DOHH2 (cell line): ENCODE data around the gene SNRPA1.

Experiments used
- EZH2phosphoT487 ChIP-seq: fragments of 200-600 bp; sonication (generic); IDR thresholded peaks from 2 replicates; pipeline ENCODE4 v1.6.1; 2017; ENCODE audit warnings: borderline replicate concordance, mild to moderate bottlenecking, antibody characterized with exemption, low read length, moderate library complexity, mixed read lengths
- TF ChIP-seq, protein P1 (sequence below): fragments of 200-600 bp; sonication (generic); IDR thresholded peaks from one replicate; pipeline ENCODE4 v1.5.1; 2014; ENCODE audit warnings: antibody characterized with exemption, mild to moderate bottlenecking, low read depth, low read length; ENCODE audit not compliant: poor library complexity, severe bottlenecking

DNA sequence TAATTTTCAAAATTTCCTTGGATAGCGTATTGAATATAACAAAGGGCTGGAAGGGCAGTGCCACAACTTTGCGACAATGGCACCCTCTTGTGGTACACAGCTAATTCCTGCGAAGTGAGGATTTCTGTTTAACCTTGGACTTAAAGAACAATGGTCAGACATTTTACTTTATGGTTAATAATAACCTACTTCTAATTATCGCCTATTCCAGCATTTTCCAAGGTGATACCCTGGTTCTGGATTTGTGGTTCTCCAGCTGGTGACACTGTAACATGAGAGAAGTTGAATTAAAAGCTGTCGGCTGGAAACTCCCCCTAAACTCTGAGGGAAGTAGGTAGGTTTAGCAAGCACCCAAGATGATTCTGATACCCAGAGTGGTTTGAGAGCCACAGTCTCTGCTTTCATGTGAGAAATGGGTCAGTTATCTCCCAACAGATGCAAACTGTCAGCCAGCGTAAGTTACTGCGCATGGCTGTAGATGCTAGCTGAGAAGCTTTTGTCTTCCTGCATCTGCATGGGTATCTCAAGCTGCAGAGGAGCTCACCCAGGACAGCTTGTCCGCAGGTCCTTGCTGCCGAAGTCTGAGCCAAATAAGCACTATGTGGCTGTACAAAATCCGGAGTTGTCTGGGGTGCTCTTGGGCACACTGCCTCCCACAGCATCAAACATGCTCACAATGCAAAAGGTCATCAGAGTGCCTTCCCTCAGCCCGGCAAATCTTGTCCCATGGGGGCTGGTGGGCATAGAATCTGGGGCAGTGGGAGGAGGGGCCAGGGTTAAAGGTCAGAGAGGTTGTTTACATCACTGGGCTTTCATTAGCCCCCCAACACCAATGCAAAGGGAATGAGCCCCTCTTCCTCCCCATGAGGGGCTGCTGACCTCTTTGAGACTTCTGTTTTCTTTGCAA is 36.6 kb downstream of the SNRPA1 start:
- TF ChIP-seq, protein P1, sequence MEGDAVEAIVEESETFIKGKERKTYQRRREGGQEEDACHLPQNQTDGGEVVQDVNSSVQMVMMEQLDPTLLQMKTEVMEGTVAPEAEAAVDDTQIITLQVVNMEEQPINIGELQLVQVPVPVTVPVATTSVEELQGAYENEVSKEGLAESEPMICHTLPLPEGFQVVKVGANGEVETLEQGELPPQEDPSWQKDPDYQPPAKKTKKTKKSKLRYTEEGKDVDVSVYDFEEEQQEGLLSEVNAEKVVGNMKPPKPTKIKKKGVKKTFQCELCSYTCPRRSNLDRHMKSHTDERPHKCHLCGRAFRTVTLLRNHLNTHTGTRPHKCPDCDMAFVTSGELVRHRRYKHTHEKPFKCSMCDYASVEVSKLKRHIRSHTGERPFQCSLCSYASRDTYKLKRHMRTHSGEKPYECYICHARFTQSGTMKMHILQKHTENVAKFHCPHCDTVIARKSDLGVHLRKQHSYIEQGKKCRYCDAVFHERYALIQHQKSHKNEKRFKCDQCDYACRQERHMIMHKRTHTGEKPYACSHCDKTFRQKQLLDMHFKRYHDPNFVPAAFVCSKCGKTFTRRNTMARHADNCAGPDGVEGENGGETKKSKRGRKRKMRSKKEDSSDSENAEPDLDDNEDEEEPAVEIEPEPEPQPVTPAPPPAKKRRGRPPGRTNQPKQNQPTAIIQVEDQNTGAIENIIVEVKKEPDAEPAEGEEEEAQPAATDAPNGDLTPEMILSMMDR, result peak; percentile 90
- TF ChIP-seq EZH2phosphoT487, result no peak
